ENCODE results near the gene NDUFAF5.
"Not testable (repeated sequence)": the region's sequence is repeated elsewhere in the genome, so short reads cannot be mapped to it uniquely, and the experiment has no call there.

The NDUFAF5 gene, protein sequence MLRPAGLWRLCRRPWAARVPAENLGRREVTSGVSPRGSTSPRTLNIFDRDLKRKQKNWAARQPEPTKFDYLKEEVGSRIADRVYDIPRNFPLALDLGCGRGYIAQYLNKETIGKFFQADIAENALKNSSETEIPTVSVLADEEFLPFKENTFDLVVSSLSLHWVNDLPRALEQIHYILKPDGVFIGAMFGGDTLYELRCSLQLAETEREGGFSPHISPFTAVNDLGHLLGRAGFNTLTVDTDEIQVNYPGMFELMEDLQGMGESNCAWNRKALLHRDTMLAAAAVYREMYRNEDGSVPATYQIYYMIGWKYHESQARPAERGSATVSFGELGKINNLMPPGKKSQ

GRCh38 chr20:13784893-13785715, at the start of gene NDUFAF5, which contains the start of gene ESF1:
Gene NDUFAF5, plus strand, starts transcription at chr20:13785028. Its CDS starts 41 bp downstream, at chr20:13785069.
Gene ESF1, minus strand, starts transcription at chr20:13784919. Its CDS starts 1,779 bp downstream, at chr20:13783140.
- DNase-seq, result peak; percentile 98

DNA sequence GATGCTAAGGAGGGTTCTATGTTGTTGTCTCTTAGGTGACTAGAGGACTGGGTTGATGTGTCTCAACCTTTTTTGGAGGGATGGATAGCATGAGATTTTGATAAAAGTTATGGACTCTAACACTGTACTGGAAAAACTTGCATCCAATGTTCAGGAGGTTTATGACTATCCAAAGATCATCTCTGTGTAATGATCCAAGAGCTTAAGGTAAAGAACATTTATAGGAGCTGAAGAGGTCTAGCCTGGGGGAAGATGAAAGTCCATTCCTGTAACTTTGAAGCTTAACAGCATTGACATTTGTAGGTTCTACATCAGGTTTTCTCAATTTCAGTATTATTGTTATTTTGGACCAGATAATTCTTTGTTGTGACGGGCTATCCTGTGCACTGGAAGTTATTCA, 49.0 kb upstream of the NDUFAF5 start:
- no peak for DNase-seq

DNA sequence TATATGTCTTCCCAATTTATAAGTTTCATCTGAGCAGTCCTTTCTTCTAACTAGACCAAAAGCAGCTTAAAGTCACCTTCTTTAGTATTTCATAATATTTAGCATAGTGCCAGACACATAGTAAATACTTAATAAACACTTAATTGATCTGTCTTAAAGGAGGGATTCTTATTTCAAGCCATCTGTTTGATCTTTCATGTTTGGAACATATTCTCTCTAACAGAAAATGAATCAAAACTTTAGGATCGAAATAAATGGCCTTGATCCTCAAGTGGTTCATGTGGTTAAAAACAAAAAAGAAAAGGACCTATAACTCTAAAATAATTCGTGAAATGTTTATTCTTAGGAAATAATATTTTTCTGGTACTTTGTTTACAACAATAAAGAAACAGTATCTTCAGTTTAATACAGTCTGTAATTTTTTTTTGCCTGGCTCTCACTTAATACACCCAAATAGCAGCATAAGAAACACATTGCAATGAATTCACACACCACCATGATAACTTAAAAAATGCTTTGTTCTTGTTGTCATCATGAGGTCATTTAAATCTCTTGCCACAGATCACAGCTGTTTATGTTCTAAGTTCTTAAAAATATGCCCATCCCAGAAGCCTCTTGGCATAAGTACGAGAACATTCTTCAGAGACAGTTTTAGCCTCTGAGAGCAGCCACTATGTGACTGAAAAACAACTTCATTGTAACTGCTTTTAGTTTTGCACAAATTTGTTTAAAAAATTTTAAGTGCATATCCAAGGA, 48.2 kb upstream of the NDUFAF5 start:
- no peak for DNase-seq

- DNase-seq, result not testable (repeated sequence)
Observed at GRCh38 chr20:13738187-13738586, 46.6 kb upstream of the NDUFAF5 start.

DNA sequence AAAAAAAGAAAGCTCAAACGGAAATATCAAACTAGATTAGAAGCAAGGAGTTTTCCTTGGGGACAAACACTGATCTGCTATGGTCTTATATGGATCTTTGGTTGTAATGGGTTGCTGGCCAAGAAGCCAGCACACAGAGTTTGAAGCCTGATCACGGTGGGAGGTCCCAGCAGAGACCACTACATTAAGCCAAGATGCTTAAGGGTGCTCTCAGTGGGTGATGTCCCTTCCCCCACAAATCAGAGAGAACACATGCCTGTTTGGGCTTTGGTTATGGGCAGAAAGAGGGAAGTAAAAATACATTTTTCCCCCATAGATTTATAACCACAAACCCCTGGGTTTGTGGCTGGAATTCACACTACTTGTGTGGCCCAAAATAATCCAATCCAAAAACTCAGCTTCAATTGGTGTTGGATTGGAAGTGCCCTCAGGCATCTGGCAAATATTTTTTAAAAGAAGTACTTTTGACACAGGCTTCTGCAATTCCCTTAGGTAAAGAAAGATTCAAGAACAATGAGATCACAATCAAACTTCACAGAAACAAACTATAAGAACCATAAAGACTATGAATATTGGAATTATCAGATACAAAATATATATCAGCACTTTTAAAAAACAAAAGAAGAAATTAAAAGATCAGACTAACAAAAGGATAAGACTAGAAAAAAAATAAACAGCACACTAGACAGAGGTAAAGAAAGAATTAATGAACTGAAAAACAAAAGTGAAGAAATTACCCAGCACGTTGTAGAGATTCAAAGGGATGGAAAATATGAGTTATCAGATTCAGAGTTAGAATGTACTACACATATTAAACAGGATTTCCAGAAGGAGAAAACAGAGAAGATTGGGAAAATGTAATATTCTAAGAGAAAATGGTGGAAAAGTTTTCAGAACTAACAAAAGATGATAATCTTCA, 44.8 kb upstream of the NDUFAF5 start:
- no peak for DNase-seq

GRCh38 chr20:13741879-13742278, 42.9 kb upstream of the NDUFAF5 start:
- DNase-seq, result no peak

- no peak for DNase-seq
Observed at GRCh38 chr20:13744352-13744751, 40.5 kb upstream of the NDUFAF5 start.

GRCh38 chr20:13745784-13746183, 39.0 kb upstream of the NDUFAF5 start:
- DNase-seq, result no peak

DNA sequence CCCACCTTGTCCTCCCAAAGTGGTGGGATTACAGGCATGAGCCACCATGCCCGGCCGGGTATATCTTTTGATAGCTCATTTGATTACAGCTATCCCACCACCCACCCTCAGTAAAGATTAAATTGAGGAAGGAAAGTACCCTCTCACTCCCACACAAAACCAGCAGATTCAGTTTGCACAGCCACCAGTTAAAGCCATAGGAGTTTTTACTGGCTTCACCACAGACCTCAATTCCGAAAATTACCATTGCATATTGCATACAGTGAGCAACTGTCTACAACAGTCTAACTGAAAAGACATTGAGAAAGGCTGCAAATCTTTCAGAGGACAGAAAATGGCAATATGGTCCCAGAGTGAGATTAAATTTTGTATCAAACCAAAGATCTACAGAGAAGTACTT, 35.0 kb upstream of the NDUFAF5 start:
- no peak for DNase-seq

DNA sequence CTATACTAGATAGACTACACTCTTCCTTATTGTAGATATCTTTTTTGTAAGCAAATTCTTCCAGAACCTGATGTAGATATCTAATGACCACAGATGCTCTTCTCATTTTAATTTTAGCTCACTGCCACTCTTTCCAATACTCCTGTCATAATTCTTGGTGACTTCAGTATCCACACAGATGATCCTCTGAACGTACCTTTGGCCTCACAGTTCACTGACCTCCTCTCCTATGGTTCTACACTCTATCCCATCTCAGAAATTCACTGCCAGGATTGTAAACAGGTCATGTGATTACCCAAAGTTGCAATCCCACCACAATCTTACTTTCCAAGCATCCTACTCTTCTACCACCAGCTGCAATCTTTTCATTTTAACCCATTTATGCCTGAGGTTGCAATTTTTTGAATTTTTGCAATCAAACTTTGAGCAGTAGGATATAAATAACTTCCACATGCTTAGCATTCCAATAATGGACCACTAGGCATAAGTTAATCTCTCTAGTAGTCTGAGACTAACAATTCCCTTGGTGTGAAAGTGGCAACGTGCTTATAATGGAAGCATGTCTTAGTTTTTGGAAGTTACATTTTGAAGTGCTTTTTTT, 31.3 kb upstream of the NDUFAF5 start:
- no peak for DNase-seq

- DNase-seq, result no peak
Observed at GRCh38 chr20:13755809-13756208, 29.0 kb upstream of the NDUFAF5 start.

- no peak for DNase-seq
Observed at GRCh38 chr20:13756551-13756950, 28.3 kb upstream of the NDUFAF5 start.

- DNase-seq, result no peak
Observed at GRCh38 chr20:13758884-13759283, 25.9 kb upstream of the NDUFAF5 start.

DNA sequence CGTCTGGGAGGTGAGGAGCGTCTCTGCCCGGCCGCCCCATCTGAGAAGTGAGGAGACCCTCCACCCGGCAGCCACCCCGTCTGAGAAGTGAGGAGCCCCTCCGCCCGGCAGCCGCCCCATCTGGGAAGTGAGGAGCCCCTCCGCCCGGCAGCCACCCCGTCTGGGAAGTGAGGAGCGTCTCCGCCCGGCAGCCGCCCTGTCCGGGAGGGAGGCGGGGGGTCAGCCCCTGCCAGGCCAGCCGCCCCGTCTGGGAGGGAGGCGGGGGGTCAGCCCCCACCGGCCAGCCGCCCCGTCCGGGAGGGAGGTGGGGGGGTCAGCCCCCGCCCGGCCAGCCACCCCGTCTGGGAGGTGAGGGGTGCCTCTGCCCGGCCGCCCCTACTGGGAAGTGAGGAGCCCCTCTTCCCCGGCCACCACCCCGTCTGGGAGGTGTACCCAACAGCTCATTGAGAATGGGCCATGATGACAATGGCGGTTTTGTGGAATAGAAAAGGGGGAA, 24.3 kb upstream of the NDUFAF5 start:
- DNase-seq, result not testable (repeated sequence)

- DNase-seq, result no peak
Observed at GRCh38 chr20:13765299-13765698, 19.5 kb upstream of the NDUFAF5 start.

GRCh38 chr20:13765868-13766416, 18.9 kb upstream of the NDUFAF5 start:
- no peak for DNase-seq

- DNase-seq, result no peak
Observed at GRCh38 chr20:13770141-13770540, 14.7 kb upstream of the NDUFAF5 start.

- DNase-seq, result peak; percentile 60
Observed at GRCh38 chr20:13771853-13772453, 12.9 kb upstream of the NDUFAF5 start.

DNA sequence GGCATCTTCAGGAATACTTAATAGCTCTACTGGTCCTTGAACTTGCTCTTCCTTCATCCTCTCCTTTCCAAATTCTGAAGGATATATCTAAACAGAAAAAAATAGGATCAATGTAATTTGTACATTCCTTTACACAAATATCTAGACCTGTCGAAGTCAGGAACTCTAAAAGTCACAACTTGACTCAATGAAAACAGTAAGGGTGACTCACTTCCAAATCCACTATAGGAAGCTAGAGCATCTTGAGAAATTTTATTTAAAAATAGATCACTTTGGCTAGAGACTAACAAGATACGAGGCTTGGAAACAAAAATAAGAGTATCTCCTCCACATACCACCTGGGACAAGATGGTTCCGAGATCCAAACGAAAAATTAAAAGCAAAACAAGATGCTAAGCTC, 12.3 kb upstream of the NDUFAF5 start:
- DNase-seq, result no peak

DNA sequence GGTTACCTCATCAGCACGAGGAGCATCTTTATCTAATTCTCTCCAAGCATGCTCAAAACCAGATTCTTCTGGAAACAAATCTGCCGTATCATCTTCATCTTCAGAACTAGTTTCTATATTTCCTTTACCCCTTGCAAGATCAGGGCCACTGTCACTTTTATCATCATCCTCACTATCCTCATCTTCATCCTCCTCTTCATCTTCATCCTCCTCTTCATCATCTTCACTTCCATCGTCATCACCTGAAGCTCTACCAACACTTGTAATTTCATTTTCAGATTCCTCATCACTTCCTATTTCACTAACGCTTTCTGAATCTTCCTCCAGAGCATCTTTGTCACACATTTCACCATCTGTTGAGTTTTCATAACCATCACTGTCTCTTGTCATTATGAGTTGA, 9.0 kb upstream of the NDUFAF5 start:
- no peak for DNase-seq

DNA sequence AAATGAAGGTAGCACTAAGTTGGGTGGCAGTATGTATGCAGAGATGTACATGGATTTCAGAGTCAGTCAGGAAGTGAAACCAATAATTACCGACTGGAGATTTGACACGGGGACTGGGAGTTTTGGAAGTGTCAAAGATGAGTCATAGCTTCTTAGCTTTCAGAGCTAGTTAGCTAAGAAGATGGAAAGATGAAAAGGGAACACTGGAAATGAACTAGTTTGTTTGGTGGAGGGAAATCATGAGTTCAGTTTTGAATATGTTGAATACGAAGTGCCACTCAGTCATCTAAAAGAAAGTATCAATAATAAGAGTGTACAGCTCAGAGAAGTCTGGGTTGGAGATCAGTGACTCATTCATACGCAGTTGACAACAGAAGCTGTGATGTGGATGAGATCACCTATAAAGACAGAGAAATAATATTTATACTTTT, 7.6 kb upstream of the NDUFAF5 start:
- DNase-seq, result no peak
